ENCODE results near the gene SPNS2. TPM values are rescaled to one million over a fixed set of nuclear protein-coding genes. Genes with fewer than 3 reads are reported as not detected.

The SPNS2 gene
- total and polyA plus RNA-seq, 2 experiments from 2014 or later: 0.29 TPM; not detected in 1

DNA sequence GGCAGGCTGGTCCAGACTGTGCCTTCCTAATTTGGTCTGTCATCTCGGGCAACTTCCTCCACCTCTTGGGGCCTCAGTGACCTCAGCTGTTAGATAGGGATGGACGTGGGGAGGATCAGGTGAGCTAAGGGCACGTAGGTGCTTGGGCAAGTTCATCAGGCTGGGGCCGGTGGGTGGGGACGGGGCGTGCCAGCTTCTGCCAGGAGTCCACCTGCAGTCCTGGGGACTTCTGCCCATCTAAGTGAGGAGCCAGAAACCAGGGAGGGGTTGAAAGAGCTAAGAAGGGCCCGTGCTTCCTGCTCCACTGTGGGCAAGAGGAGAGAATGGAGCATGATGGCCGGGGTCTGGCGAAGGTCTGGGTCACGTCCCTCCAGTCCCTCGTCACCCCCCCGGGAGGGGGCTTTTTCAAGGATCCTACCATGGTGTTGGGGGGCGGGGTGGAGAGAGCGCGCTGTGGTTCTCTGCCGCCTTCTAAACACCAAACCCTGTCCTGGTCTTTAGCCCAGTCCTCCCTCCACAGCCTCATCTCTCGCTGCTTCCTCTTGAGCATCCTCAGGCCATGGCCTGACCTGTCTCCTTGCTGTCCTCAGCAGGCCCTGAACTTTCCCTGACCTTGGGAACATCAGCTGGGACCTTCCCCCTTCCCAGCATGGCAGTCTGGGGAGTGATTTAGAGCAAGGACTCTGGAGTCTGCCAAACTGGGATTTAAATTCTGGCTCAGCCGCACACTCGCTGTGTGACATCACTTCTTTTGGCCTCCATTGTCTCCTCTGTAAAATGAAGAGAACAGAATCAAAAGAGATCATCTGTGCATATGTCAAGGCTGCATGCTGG, 21.6 kb downstream of the SPNS2 start:
- no peaks in the 10 kb centered on the region for H3K9me3 ChIP-seq (ENCODE audit: low read depth)
- H3K9me2 ChIP-seq (ENCODE audit: insufficient read depth): no peaks in the 10 kb centered on the region
- H3K79me2 ChIP-seq (ENCODE audit: insufficient read depth): no peaks in the 10 kb centered on the region
- WGBS, 2 experiments (ENCODE audit: low coverage in 1 of 2, low lambda C conversion rate in 2 of 2, missing lambda C conversion rate in 2 of 2): 71 to 77% methylated on average over 19 of the region's 19 CpGs
- H3K27me3 ChIP-seq (replicated peaks; ENCODE audit: insufficient read depth): peaks cover 6% of the 10 kb centered on the region; the same call in 1 of the 2 replicates
- in situ Hi-C loops (cut with MboI): no loop called here
- TF ChIP-seq EZH2 (IDR thresholded peaks at IDR 0.05; ENCODE audit: insufficient read depth, poor library complexity, severe bottlenecking): no peak
- TF ChIP-seq EZH2phosphoT487 (IDR thresholded peaks at IDR 0.05; ENCODE audit: insufficient read depth, low read depth): no peak
- H3K4me3 ChIP-seq: no peak overlapping the region
- no peaks in the 10 kb centered on the region for H4K20me1 ChIP-seq (ENCODE audit: insufficient read depth)
- no peak overlapping the region for H3K9ac ChIP-seq
- no peak overlapping the region for H3K4me2 ChIP-seq (ENCODE audit: unreplicated experiment)
- H3K4me1 ChIP-seq (ENCODE audit: insufficient read depth): no peaks in the 10 kb centered on the region
- H3F3A ChIP-seq (ENCODE audit: insufficient read depth): no peaks in the 10 kb centered on the region
- no peak for DNase-seq
- H2AFZ ChIP-seq: no peak overlapping the region
- no peaks in the 10 kb centered on the region for H3K36me3 ChIP-seq (ENCODE audit: low read depth)
- no peak overlapping the region for H3K27ac ChIP-seq

DNA sequence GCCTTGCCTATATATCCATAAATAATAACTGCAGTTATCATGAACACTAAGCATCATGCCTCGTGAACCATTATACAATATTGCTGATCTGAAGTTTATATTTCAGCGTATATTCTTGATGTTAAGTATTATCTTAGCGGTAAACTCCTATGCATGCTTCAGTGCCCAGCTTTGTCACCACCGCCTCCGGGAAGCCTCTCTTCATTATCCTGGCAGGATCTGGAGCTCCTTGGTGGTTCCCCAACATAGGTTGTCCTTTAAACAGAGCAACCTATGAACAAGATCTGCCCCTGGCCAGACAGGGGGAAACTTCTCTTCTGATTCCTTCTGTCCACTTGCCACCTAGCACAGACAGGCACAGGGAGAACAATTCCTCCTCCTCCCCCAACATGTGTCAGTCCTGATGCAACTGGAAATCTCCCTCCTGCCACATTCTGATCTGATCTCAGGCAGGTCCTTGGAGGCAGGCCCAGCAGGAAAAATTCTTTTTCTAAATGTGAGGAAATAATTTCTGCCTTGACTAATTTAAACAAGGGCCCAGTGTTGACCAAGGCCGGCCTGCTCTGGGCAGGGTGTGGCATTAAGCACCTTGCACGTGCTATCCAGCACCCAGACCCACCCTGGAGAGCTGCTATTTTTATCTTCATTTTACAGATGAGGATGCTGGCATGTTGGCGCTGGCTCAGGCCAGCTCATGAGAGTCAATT, 22.4 kb downstream of the SPNS2 start:
- Histone ChIP-seq H3K9me2 (ENCODE audit: insufficient read depth) (no peaks in the 10 kb centered on the region), H3K9ac (no peak overlapping the region), H3K79me2 (ENCODE audit: insufficient read depth) (no peaks in the 10 kb centered on the region), H3K9me3 (ENCODE audit: low read depth) (no peaks in the 10 kb centered on the region), H3K27me3 (replicated peaks; ENCODE audit: insufficient read depth) (peaks cover 9% of the 10 kb centered on the region), H3K27ac (no peak overlapping the region), H4K20me1 (ENCODE audit: insufficient read depth) (no peaks in the 10 kb centered on the region), H3K4me2 (ENCODE audit: unreplicated experiment) (no peak overlapping the region), H3K4me3 (no peak overlapping the region), H3F3A (ENCODE audit: insufficient read depth) (no peaks in the 10 kb centered on the region), H3K4me1 (ENCODE audit: insufficient read depth) (no peaks in the 10 kb centered on the region), H3K36me3 (ENCODE audit: low read depth) (no peaks in the 10 kb centered on the region), H2AFZ (no peak overlapping the region)
- no peak for TF ChIP-seq EZH2phosphoT487 (IDR thresholded peaks at IDR 0.05; ENCODE audit: insufficient read depth, low read depth)
- TF ChIP-seq EZH2 (IDR thresholded peaks at IDR 0.05; ENCODE audit: insufficient read depth, poor library complexity, severe bottlenecking): no peak
- DNase-seq: peak; percentile 30
- WGBS, 2 experiments (ENCODE audit: low coverage in 1 of 2, low lambda C conversion rate in 2 of 2, missing lambda C conversion rate in 2 of 2): 75 to 80% methylated on average over 8 of the region's 8 CpGs
- in situ Hi-C loops (cut with MboI): no loop called here

DNA sequence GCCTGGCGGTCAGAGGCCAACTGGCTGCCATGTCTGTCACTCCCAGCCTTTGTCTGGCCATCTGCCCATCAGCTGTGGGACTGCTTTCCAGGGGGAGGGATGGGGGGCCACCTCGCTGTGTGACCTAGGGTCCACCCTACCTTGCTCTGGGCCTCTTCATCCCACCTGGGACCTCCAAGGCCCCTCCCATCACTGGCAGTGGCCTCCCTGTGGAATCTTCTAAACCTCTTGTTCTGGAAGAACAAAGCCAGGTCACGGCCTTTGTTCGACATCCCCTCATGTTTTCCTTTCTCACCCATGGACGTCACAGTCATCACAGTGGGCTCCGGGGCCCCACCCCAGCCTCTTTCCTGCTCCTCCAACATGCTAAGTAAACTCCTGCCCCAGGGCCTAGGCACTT, 24.0 kb downstream of the SPNS2 start:
- Histone ChIP-seq H3K27ac (no peak overlapping the region), H4K20me1 (ENCODE audit: insufficient read depth) (no peaks in the 10 kb centered on the region), H3K79me2 (ENCODE audit: insufficient read depth) (no peaks in the 10 kb centered on the region), H3K9me2 (ENCODE audit: insufficient read depth) (no peaks in the 10 kb centered on the region), H3K9me3 (ENCODE audit: low read depth) (no peaks in the 10 kb centered on the region), H3K9ac (no peak overlapping the region), H3K4me3 (no peak overlapping the region), H2AFZ (no peak overlapping the region), H3K4me2 (ENCODE audit: unreplicated experiment) (no peak overlapping the region), H3K27me3 (replicated peaks; ENCODE audit: insufficient read depth) (peaks cover 19% of the 10 kb centered on the region), H3K4me1 (ENCODE audit: insufficient read depth) (no peaks in the 10 kb centered on the region), H3K36me3 (ENCODE audit: low read depth) (no peaks in the 10 kb centered on the region), H3F3A (ENCODE audit: insufficient read depth) (no peaks in the 10 kb centered on the region)
- TF ChIP-seq EZH2phosphoT487 (IDR thresholded peaks at IDR 0.05; ENCODE audit: insufficient read depth, low read depth) (no peak), EZH2 (IDR thresholded peaks at IDR 0.05; ENCODE audit: insufficient read depth, poor library complexity, severe bottlenecking) (no peak)
- no peak for DNase-seq
- in situ Hi-C loops (cut with MboI): no loop called here
- 63 to 64% methylated on average over 6 of the region's 6 CpGs for WGBS, 2 experiments (ENCODE audit: low coverage in 1 of 2, low lambda C conversion rate in 2 of 2, missing lambda C conversion rate in 2 of 2)

DNA sequence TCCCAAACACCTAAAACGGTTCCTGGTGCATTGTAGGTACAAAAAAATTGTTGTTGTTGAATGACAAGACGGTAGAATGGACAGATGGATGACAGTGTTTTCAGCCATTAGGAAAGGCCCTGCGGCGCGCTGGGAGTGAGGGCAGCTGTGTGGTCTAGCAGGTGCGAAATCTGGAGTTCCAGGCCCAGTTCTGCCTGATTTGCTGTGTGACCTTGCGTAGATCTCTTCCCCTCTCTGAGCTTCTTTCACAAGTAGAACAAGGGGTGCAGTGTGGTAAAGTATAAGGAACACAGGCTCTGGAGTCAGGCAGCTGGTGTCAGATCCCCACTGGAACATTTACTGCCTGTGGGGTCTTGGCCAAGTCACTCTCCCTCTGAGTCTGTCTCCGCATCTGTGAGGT, 25.3 kb downstream of the SPNS2 start:
- 75 to 82% methylated on average over 8 of the region's 8 CpGs for WGBS, 2 experiments (ENCODE audit: low coverage in 1 of 2, low lambda C conversion rate in 2 of 2, missing lambda C conversion rate in 2 of 2)
- H3K4me2 ChIP-seq (ENCODE audit: unreplicated experiment): no peak overlapping the region
- no peaks in the 10 kb centered on the region for H3K79me2 ChIP-seq (ENCODE audit: insufficient read depth)
- in situ Hi-C loops (cut with MboI): no loop called here
- no peaks in the 10 kb centered on the region for H3K4me1 ChIP-seq (ENCODE audit: insufficient read depth)
- peaks cover 25% of the 10 kb centered on the region for H3K27me3 ChIP-seq (replicated peaks; ENCODE audit: insufficient read depth)
- TF ChIP-seq EZH2phosphoT487 (IDR thresholded peaks at IDR 0.05; ENCODE audit: insufficient read depth, low read depth) (no peak), EZH2 (IDR thresholded peaks at IDR 0.05; ENCODE audit: insufficient read depth, poor library complexity, severe bottlenecking) (no peak)
- no peak overlapping the region for H3K9ac ChIP-seq
- no peaks in the 10 kb centered on the region for H3F3A ChIP-seq (ENCODE audit: insufficient read depth)
- no peaks in the 10 kb centered on the region for H4K20me1 ChIP-seq (ENCODE audit: insufficient read depth)
- no peak for DNase-seq
- H3K4me3 ChIP-seq: no peak overlapping the region
- H3K27ac ChIP-seq: no peak overlapping the region
- no peaks in the 10 kb centered on the region for H3K9me3 ChIP-seq (ENCODE audit: low read depth)
- no peaks in the 10 kb centered on the region for H3K36me3 ChIP-seq (ENCODE audit: low read depth)
- no peak overlapping the region for H2AFZ ChIP-seq
- no peaks in the 10 kb centered on the region for H3K9me2 ChIP-seq (ENCODE audit: insufficient read depth)

Measured in GM23248 (cell line).